Smooth muscle cell (in vitro differentiated cells): ENCODE results near the gene NAXD. TPM values are rescaled to one million over a fixed set of nuclear protein-coding genes. Genes with fewer than 3 reads are reported as not detected.
A peak's percentile ranks its signal among the peaks of the same experiment; 100 is the strongest.

ENCODE experiments used
- DNase-seq: peaks from one replicate; lab custom pipeline; 2025; ENCODE audit not compliant: unreplicated experiment; lab: John Stamatoyannopoulos, UW
- H2AFZ ChIP-seq: fragments of 200-600 bp; sonication (generic); 2 replicates; pipeline ENCODE4 v1.6.0; 2016; ENCODE audit warnings: antibody characterized with exemption, low read depth, mild to moderate bottlenecking
- H3F3A ChIP-seq: fragments of 200-600 bp; sonication (generic); 2 replicates; pipeline ENCODE4 v1.6.0; 2017; ENCODE audit warnings: antibody characterized with exemption, low read depth
- H3K27ac ChIP-seq: fragments of 200-600 bp; sonication (generic); 2 replicates; pipeline ENCODE4 v1.5.1; 2016; ENCODE audit warnings: low read depth, mild to moderate bottlenecking
- H3K27me3 ChIP-seq: fragments of 200-600 bp; sonication (generic); 2 replicates; pipeline ENCODE4 v1.6.1; 2016; ENCODE audit warnings: low read depth, mild to moderate bottlenecking
- H3K36me3 ChIP-seq: fragments of 200-600 bp; sonication (generic); 2 replicates; pipeline ENCODE4 v1.5.1; 2016; ENCODE audit warnings: low read depth
- H3K4me1 ChIP-seq: fragments of 200-600 bp; sonication (generic); 2 replicates; pipeline ENCODE4 v1.5.1; 2016; ENCODE audit warnings: low read depth
- H3K4me2 ChIP-seq: fragments of 200-600 bp; sonication (generic); 2 replicates; pipeline ENCODE4 v1.6.0; 2016; ENCODE audit warnings: mild to moderate bottlenecking
- H3K4me3 ChIP-seq: fragments of 200-600 bp; sonication (generic); 2 replicates; pipeline ENCODE4 v1.5.1; 2016; ENCODE audit warnings: mild to moderate bottlenecking
- H3K79me2 ChIP-seq: fragments of 200-600 bp; sonication (generic); 2 replicates; pipeline ENCODE4 v1.6.0; 2016; ENCODE audit warnings: low read depth, mild to moderate bottlenecking
- H3K9ac ChIP-seq: fragments of 200-600 bp; sonication (generic); 2 replicates; pipeline ENCODE4 v1.6.0; 2016; ENCODE audit warnings: low read depth
- H3K9me3 ChIP-seq: fragments of 200-600 bp; sonication (generic); replicated peaks from 2 replicates; pipeline ENCODE4 v1.5.1; 2016; ENCODE audit warnings: low read depth
- H4K20me1 ChIP-seq: fragments of 200-600 bp; sonication (generic); 2 replicates; pipeline ENCODE4 v1.6.0; 2016; ENCODE audit warnings: low read depth
- WGBS: methylation state at CpG from one replicate; pipeline ENCODE4 v1.1.7; 2016; ENCODE audit warnings: low lambda C conversion rate; 5-methylcytosine and 5-hydroxymethylcytosine counted together
- polyA plus RNA-seq: library from polyadenylated mRNA; unstranded; fragments of >200 nt; fragmentation: Nextera tagmentation; extraction: Ambion mirVana; gene quantifications from 2 replicates; pipeline ENCODE4 v1.2.1, GENCODE V29; 2016
- total RNA-seq: library from RNA; depleted of rRNA; stranded (reverse); fragments of >200 nt; gene quantifications from 2 replicates; pipeline ENCODE4 v1.2.3, GENCODE V29; 2014
- TF ChIP-seq, protein P1 (sequence below): fragments of 200-600 bp; sonication (generic); IDR thresholded peaks from 2 replicates; pipeline ENCODE4 v1.5.1; 2017; ENCODE audit warnings: borderline replicate concordance, mild to moderate bottlenecking, antibody characterized with exemption; ENCODE audit not compliant: insufficient read depth, poor library complexity, severe bottlenecking

Gene NAXD
- total and polyA plus RNA-seq, 2 experiments from 2014 or later, result 16.9 to 30.9 TPM

DNA sequence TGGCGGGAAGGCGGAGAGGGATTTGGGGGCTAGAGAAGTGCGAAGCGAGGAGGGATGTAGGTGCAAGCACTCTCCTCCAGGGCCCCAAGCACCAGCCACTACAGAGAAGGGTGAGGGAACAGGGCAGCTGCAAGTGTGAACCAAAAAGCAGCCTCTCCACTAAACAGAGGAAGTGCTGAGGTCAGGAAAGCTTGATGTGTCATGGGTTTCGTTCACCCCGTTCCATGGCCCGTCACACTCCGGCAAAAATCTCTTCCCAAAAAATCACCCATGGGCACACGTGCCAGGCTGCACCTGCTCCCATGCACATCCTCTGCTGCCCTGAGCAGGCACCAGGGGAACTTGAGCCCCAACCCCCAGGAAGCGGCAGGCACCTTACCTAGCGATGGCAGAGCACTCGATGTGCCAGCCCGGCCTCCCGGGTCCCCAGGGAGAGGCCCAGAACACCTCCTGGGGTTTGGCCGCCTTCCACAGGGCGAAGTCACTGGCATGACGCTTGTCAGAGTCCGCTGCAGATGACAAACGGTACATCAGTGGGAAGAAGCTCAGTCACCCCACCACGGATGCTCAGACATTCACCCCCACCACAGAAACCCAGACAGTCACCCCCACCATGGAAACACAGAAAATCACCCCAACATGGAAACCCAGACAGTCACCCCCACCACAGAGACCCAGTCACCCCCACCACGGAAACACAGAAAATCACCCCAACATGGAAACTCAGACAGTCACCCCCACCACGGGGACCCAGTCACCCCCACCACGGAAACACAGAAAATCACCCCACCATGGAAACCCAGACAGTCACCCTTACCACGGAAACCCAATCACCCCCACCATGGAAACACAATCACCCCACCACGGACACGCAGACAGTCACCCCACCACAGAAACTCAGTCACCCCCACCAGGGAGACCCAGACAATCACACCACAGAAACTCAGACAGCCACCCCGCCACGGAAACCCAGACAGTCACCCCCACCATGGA lies 61.5 kb downstream of the NAXD start:
- Histone ChIP-seq H3K79me2 (peaks cover 6% of the 10 kb centered on the region), H3K4me2 (no peak overlapping the region), H2AFZ (no peak overlapping the region), H3K27ac (no peak overlapping the region), H3K27me3 (no peaks in the 10 kb centered on the region), H3K9me3 (no peaks in the 10 kb centered on the region), H3K4me1 (no peaks in the 10 kb centered on the region), H3K9ac (no peak overlapping the region), H3F3A (no peaks in the 10 kb centered on the region), H3K36me3 (peaks cover 4% of the 10 kb centered on the region), H3K4me3 (no peak overlapping the region), H4K20me1 (no peaks in the 10 kb centered on the region)
- DNase-seq, result no peak
- TF ChIP-seq, protein P1, sequence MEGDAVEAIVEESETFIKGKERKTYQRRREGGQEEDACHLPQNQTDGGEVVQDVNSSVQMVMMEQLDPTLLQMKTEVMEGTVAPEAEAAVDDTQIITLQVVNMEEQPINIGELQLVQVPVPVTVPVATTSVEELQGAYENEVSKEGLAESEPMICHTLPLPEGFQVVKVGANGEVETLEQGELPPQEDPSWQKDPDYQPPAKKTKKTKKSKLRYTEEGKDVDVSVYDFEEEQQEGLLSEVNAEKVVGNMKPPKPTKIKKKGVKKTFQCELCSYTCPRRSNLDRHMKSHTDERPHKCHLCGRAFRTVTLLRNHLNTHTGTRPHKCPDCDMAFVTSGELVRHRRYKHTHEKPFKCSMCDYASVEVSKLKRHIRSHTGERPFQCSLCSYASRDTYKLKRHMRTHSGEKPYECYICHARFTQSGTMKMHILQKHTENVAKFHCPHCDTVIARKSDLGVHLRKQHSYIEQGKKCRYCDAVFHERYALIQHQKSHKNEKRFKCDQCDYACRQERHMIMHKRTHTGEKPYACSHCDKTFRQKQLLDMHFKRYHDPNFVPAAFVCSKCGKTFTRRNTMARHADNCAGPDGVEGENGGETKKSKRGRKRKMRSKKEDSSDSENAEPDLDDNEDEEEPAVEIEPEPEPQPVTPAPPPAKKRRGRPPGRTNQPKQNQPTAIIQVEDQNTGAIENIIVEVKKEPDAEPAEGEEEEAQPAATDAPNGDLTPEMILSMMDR, result no peak
- over 99% methylated on average over 18 of the region's 28 CpGs for WGBS

DNA sequence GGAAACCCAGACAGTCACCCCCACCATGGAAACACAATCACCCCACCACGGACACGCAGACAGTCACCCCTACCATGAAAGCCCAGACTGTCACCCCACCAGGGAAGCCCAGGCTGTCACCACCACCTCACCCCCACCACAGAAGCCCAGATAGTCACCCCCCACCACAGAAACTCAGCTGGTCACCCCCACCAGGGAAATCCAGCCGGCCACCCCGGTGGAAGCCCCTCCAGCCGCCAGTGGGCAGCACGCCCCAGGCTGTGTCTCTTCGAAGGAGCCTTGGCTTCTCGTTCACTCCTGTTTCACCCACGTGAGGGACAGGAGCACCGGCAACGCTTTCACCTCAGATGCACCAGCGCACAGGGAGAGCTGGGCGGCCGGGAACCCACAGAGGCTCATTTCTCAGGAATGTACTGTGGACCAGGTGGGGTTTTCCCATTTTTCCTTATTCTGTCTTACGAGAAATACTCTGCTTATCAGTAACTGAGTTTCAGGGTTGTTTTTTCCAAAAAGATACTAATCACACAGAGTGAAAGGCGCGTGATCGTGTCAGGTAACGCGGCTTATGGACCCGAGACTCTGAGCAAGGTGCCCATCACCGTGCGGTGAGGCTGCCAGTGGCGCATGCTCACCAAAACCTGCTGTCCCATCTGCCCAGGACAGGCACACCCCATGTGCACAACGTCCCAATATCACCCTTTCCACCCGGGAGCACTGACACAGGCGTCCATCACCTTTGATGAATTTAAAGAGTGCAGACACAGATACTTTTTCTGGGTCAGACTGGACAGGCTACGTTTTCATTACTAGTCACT lies 62.6 kb downstream of the NAXD start:
- Histone ChIP-seq H3K9ac (no peak overlapping the region), H3K4me3 (no peak overlapping the region), H3K27ac (no peak overlapping the region), H3F3A (no peaks in the 10 kb centered on the region), H3K27me3 (no peaks in the 10 kb centered on the region), H4K20me1 (no peaks in the 10 kb centered on the region), H3K79me2 (peaks cover 6% of the 10 kb centered on the region), H3K36me3 (peaks cover 4% of the 10 kb centered on the region), H2AFZ (no peak overlapping the region), H3K4me1 (no peaks in the 10 kb centered on the region), H3K4me2 (no peak overlapping the region), H3K9me3 (no peaks in the 10 kb centered on the region)
- TF ChIP-seq, protein P1, result no peak
- DNase-seq, result no peak
- 90% methylated on average over 26 of the region's 28 CpGs for WGBS

DNA sequence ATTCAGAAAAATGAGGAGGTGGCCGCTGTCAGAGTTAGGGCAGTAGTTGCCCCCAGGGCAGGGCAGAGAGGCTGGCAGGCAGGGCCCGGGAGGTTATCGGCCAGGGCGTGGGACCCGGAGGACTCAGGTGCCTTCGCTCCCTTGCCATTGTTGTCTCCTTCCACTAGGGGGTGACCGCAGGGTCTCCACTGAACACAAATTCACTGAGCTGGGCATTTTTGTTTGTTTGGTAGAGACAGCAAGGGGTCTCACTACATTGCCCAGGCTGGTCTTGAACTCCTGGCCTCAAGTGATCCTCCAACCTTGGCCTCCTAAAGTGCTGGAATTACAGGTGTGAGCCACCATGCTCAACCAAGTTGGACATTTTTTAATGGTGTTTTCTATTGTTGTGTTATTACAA lies 65.5 kb downstream of the NAXD start:
- Histone ChIP-seq H3K4me3 (no peak overlapping the region), H3K79me2 (no peaks in the 10 kb centered on the region), H3K4me2 (no peak overlapping the region), H3K4me1 (no peaks in the 10 kb centered on the region), H3K9me3 (no peaks in the 10 kb centered on the region), H4K20me1 (no peaks in the 10 kb centered on the region), H3F3A (no peaks in the 10 kb centered on the region), H3K27ac (no peak overlapping the region), H3K36me3 (peaks cover 3% of the 10 kb centered on the region), H2AFZ (no peak overlapping the region), H3K9ac (no peak overlapping the region), H3K27me3 (no peaks in the 10 kb centered on the region)
- WGBS, result 93% methylated on average over 6 of the region's 7 CpGs
- DNase-seq, result no peak
- TF ChIP-seq, protein P1, result peak; percentile 39
